Measurements from ENCODE around the gene DACT2. TPM values are rescaled to one million over a fixed set of nuclear protein-coding genes. Genes with fewer than 3 reads are reported as not detected.

DACT2 gene
- total and polyA plus RNA-seq, 9 of the 15 experiments (the other 6 are each of a cell fraction or from before 2014, with no cell fraction given), result not detected

DNA sequence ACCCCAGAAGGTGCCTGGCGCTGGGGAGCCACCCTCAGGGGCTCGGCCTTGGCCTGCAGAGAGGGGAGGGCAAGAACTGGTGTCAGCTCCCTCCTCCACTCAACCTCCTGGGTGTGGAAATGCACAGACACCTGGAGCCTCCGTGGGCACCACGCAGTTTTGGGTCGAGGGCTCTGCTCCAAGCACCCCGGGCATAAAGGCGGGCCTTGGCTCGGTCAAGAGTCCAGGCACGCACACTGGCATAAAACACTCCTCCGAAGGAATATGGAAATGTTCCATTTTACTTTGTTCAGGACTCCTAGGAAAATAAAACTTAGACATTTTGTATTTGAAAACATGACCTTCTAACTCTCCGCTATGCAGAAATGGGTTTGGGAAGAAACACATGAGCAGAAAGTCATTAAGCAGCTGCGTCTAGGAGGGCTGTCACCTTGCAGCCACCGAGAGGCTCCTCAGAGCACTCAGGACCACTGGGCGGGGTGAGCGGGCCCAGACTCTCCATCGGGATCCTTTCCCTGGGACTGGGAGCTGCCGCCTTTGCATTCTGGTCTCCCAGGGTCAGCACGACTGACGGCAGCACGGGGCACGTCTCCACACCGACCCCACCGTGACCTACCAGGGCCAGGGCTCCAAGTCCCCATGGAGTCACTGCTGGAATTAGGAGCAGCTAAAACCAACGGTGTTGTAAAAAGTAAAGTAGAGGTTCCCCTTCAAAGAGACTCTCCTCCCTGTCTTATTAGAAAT lies 46.0 kb upstream of the DACT2 start:
- 2% methylated on average over 24 of the region's 24 CpGs for WGBS (ENCODE audit: insufficient coverage, low coverage, missing lambda C conversion rate)

More for the DNA sequence above, 46.0 kb upstream of the DACT2 start:
- Histone ChIP-seq H3K4me3 (no peak overlapping the region), H2AFZ (ENCODE audit: low read depth, low read length) (no peak overlapping the region), H3K9me3 (replicated peaks; ENCODE audit: control insufficient read depth, insufficient read depth, low read depth, low read length) (no peaks in the 10 kb centered on the region), H3K4me2 (ENCODE audit: insufficient read depth, low read length) (no peak overlapping the region), H3K9me1 (ENCODE audit: control insufficient read depth, insufficient read depth, low read length) (no peaks in the 10 kb centered on the region), H3K4me1 (replicated peaks in 1 of 2; ENCODE audit: control insufficient read depth in 2 of 2, insufficient read depth in 2 of 2, low read length in 2 of 2) (peaks cover 0 to 8% of the 10 kb centered on the region in 2 experiments; a peak in 2 of 5 replicates), H3K27ac (ENCODE audit: extremely low read depth, low read depth, low read length) (no peak overlapping the region), H3K9ac (ENCODE audit: insufficient read depth in 1 of 2, low read depth in 2 of 2, low read length in 2 of 2) (no peak overlapping the region), H4K20me1 (replicated peaks; ENCODE audit: control insufficient read depth, insufficient read depth, low read length) (peaks cover 4% of the 10 kb centered on the region), H3K79me2 (ENCODE audit: control insufficient read depth, insufficient read depth, low read length) (no peaks in the 10 kb centered on the region), H3K36me3 (ENCODE audit: control insufficient read depth, insufficient read depth, low read length) (no peaks in the 10 kb centered on the region), H3K27me3 (ENCODE audit: control insufficient read depth in 2 of 2, insufficient read depth in 2 of 2, low read length in 2 of 2) (peaks cover 28 to 55% of the 10 kb centered on the region in 2 experiments)
- no peak for ATAC-seq
- ChIA-PET POLR2A (no interaction called here), CTCF (ENCODE audit: low intra/inter-chr PET ratio) (no interaction called here)
- no peak for DNase-seq (ENCODE audit: extremely low read depth in 1 of 4, low spot score in 3 of 4)
- in situ Hi-C loops (cut with MboI), result no loop called here
- no peak for FAIRE-seq
- TF ChIP-seq RFX7 (CRISPR knock-in tag; IDR thresholded peaks at IDR 0.05), result no peak
- no peak for TF ChIP-seq KLF16 (IDR thresholded peaks at IDR 0.05)
- TF ChIP-seq SNAPC5 (CRISPR knock-in tag; IDR thresholded peaks at IDR 0.05), result no peak
- no peak for TF ChIP-seq ZNF217 (CRISPR knock-in tag; IDR thresholded peaks at IDR 0.05)
- TF ChIP-seq ZFX (CRISPR knock-in tag; IDR thresholded peaks at IDR 0.05), result no peak
- TF ChIP-seq BRD4 (IDR thresholded peaks at IDR 0.05), result no peak
- TF ChIP-seq SAFB2 (IDR thresholded peaks at IDR 0.05; ENCODE audit: borderline replicate concordance, low read depth, low read length, severe bottlenecking), result no peak
- TF ChIP-seq RBM15 (IDR thresholded peaks at IDR 0.05; ENCODE audit: insufficient read depth, low read length), result no peak
- no peak for TF ChIP-seq ZNF717 (CRISPR knock-in tag; IDR thresholded peaks at IDR 0.05)
- TF ChIP-seq, protein P1, sequence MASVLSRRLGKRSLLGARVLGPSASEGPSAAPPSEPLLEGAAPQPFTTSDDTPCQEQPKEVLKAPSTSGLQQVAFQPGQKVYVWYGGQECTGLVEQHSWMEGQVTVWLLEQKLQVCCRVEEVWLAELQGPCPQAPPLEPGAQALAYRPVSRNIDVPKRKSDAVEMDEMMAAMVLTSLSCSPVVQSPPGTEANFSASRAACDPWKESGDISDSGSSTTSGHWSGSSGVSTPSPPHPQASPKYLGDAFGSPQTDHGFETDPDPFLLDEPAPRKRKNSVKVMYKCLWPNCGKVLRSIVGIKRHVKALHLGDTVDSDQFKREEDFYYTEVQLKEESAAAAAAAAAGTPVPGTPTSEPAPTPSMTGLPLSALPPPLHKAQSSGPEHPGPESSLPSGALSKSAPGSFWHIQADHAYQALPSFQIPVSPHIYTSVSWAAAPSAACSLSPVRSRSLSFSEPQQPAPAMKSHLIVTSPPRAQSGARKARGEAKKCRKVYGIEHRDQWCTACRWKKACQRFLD (CRISPR knock-in tag; IDR thresholded peaks at IDR 0.05), result no peak
- no TSS peak for BruUV-seq (replicated peaks)
- intact Hi-C loops (cut with micrococcal nuclease), result no loop called here
